HG03139 (cell line): ENCODE data around the gene CD320.

ENCODE experiments used
- ATAC-seq: cut with Tn5 transposase; IDR thresholded peaks from one replicate; pipeline ENCODE4 v1.9.1; 2021; ENCODE audit not compliant: unreplicated experiment

Gene CD320

GRCh38 chr19:8255426-8256125 is 52.6 kb downstream of the CD320 start:
- ATAC-seq: no peak

DNA sequence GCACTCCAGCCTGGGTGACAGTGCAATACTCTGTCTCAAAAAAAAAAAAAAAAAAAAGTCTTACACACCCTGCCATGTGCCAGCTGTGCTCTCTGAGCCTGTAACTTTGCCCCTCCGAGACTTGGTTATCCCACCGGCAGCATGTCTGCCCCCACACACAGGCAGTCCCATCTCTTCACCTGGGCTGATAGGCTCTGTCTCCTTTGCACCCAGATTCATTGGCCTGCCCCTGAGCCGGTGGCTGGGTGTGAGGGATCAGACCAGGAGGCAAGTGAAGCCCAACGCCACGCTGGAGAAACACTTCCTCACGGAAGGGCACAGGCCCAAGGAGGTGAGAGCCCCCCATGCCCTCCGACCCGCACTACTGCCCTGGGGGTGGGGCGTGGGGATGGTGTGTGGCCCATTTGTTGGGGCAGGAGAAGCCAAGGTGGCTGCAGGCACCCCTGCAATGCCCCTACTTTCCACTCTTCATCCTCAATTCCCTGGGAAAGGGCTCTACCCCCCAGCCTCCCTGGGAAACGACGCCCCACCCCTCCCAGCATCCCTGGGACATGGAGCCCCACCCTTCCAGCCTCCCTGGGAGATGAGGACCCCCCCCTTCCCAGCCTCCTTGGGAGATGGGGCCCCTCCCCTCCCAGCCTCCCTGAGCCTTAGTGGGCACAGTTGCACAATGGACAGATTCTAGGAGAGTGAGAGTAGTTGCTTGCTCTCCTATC is 53.7 kb downstream of the CD320 start:
- ATAC-seq: no peak

DNA sequence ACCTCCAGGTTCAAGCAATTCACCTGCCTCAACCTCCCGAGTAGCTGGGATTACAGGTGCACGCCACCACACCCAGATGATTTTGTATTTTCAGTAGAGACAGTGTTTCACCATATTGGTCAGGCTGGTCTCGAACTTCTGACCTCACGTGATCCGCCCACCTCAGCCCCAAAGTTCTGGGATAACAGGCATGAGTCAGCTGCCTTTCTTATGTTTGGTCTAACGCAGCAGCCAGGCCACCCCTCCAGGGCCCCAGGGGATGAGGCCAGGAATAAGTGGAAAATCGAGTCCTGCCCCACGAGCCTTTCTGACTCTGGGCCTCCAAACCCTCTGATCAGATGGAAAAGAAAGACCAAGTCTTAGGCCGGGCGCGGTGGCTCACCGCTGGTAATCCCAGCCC is 54.5 kb downstream of the CD320 start:
- no peak for ATAC-seq

GRCh38 chr19:8252922-8253589 is 55.1 kb downstream of the CD320 start:
- no peak for ATAC-seq
